ENCODE data around the gene GUK1.
"Not testable (repeated sequence)": the region's sequence is repeated elsewhere in the genome, so short reads cannot be mapped to it uniquely, and the experiment has no call there.

The GUK1 gene

DNA sequence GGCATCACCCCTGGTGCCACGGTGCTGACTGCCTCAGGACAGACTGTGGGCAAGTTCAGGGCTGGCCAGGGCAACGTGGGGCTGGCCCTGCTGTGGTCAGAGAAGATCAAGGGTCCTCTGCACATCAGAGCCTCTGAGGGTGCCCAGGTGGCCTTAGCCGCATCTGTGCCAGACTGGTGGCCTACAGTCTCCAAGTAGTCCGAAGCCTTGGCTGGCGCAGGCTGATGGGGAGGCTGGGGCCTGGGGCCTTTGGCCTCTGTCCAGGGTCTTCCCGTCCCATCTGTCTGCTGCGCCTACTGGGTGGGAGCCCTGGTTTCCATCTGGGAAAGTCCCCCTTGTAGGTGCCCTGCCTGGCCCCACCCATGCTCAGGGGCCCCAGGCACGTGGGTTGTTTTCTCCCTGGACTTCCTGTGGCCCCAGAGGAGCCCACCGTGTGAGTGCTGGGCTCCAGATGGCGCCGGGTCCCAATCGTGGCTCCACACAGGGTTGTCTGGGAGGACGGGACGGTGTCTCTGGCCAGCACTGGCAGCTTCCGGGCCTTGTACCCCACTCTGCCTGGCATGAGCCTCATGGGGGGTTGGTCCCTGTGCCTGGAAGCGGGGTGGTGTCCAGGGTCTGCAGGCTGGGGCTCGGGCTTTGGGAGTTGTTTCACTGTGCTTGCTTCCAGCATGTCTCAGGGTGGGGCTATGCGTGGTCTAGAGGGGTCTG lies 35.4 kb downstream of the GUK1 start:
- in situ Hi-C loops (cut with MboI; ENCODE audit: low sequenced_read_pairs) = no loop called here

GRCh38 chr1:228176024-228176395 lies 35.9 kb downstream of the GUK1 start:
- in situ Hi-C loops (cut with MboI; ENCODE audit: low sequenced_read_pairs) = no loop called here

- in situ Hi-C loops (cut with MboI; ENCODE audit: low sequenced_read_pairs) = no loop called here
Observed at GRCh38 chr1:228176461-228177182, 36.5 kb downstream of the GUK1 start.

- in situ Hi-C loops (cut with MboI; ENCODE audit: low sequenced_read_pairs) = no loop called here
Observed at GRCh38 chr1:228177183-228177475, 37.0 kb downstream of the GUK1 start.

- in situ Hi-C loops (cut with MboI; ENCODE audit: low sequenced_read_pairs) = no loop called here
Observed at GRCh38 chr1:228177721-228178710, 37.9 kb downstream of the GUK1 start.

GRCh38 chr1:228178737-228179684 lies 38.9 kb downstream of the GUK1 start:
- in situ Hi-C loops (cut with MboI; ENCODE audit: low sequenced_read_pairs) = no loop called here

- in situ Hi-C loops (cut with MboI; ENCODE audit: low sequenced_read_pairs) = no loop called here
Observed at GRCh38 chr1:228180271-228180958, 40.3 kb downstream of the GUK1 start.

GRCh38 chr1:228180959-228181644 lies 41.0 kb downstream of the GUK1 start:
- in situ Hi-C loops (cut with MboI; ENCODE audit: low sequenced_read_pairs) = no loop called here

- in situ Hi-C loops (cut with MboI; ENCODE audit: low sequenced_read_pairs) = no loop called here
Observed at GRCh38 chr1:228181645-228182034, 41.6 kb downstream of the GUK1 start.

DNA sequence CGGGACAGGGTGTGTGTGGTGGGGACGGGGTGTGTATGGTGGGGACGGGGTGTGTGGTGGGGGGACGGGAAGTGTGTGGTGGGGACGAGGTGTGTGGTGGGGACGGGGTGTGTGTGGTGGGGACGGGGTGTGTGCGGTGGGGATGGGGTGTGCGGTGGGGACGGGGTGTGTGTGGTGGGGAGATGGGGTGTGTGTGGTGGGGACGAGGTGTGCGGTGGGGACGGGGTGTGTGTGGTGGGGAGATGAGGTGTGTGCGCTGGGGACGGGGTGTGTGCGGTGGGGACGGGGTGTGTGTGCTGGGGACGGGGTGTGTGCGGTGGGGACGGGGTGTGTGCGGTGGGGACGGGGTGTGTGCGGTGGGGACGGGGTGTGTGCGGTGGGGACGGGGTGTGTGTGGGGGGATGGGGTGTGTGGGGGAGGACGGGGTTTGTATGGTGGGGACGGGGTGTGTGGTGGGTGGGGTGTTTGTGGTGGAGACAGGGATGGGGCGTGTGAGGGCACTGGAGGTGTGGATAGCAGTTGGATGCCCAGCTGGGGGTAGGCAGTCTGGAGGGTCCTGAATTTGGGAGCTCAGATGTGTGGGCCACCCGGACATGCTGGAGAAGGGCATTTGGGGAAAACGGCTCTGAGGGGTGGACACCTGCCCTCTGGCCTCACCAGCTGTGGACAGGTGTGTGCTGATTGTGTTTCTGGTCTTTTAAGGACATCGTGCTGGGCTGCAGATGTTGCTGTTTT lies 42.4 kb downstream of the GUK1 start:
- in situ Hi-C loops (cut with MboI; ENCODE audit: low sequenced_read_pairs) = no loop called here

GRCh38 chr1:228184152-228184551 lies 44.1 kb downstream of the GUK1 start:
- in situ Hi-C loops (cut with MboI; ENCODE audit: low sequenced_read_pairs) = no loop called here

DNA sequence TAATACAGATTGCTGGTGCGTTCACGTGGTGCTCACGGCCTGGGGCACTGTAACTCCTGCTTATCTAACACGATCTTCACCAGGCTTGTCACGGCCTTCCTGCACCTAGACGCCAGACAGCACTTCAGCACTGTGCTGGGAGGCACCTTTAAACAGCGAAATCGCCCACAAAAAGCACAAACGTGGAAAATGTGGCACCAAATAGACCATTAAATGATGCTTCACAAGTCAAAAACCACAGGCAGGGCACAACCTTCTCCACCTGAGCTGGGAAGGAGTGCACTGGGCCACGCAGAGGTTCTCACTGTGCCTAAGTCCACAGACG lies 45.5 kb downstream of the GUK1 start:
- in situ Hi-C loops (cut with MboI; ENCODE audit: low sequenced_read_pairs) = no loop called here

GRCh38 chr1:228188249-228188648 lies 48.2 kb downstream of the GUK1 start:
- in situ Hi-C loops (cut with MboI; ENCODE audit: low sequenced_read_pairs) = not testable (repeated sequence)

- in situ Hi-C loops (cut with MboI; ENCODE audit: low sequenced_read_pairs) = no loop called here
Observed at GRCh38 chr1:228190182-228190581, 50.1 kb downstream of the GUK1 start.

- in situ Hi-C loops (cut with MboI; ENCODE audit: low sequenced_read_pairs) = no loop called here
Observed at GRCh38 chr1:228190778-228191177, 50.7 kb downstream of the GUK1 start.

- in situ Hi-C loops (cut with MboI; ENCODE audit: low sequenced_read_pairs) = no loop called here
Observed at GRCh38 chr1:228194436-228194835, 54.4 kb downstream of the GUK1 start.

GRCh38 chr1:228194921-228195812 lies 55.1 kb downstream of the GUK1 start:
- in situ Hi-C loops (cut with MboI; ENCODE audit: low sequenced_read_pairs) = no loop called here
